Gastroesophageal sphincter (tissue), 4 donors: Measurements from ENCODE around the gene PMM1. TPM values are rescaled to one million over a fixed set of nuclear protein-coding genes. Genes with fewer than 3 reads are reported as not detected.

Experiments
- ATAC-seq: fragments of 150-250 bp; one replicate; pipeline ENCODE4 v1.9.1; 2016; ENCODE audit warnings: mild to moderate bottlenecking, moderate library complexity
- H3K27ac ChIP-seq, 4 donors: fragments of 200-600 bp; sonication (generic) in 3 of 4; 1 replicate in 3 of 4; 2 replicates in 1 of 4; pipeline ENCODE4 v1.5.1; 2016 to 2019
- H3K27me3 ChIP-seq: fragments of 200-600 bp; sonication (generic); one replicate; pipeline ENCODE4 v1.5.1; 2019
- H3K36me3 ChIP-seq, 2 donors: fragments of 200-600 bp; sonication (generic); one replicate each; pipeline ENCODE4 v1.5.1; 2019; ENCODE audit warnings: control low read depth in 1 of 2
- H3K4me1 ChIP-seq, 3 donors: fragments of 200-600 bp; sonication (generic); 1 replicate in 2 of 3; 2 replicates in 1 of 3; pipeline ENCODE4 v1.5.1; 2016 to 2019; ENCODE audit warnings: control low read depth in 2 of 3
- H3K4me3 ChIP-seq, 2 donors: fragments of 200-600 bp; sonication (generic); one replicate each; pipeline ENCODE4 v1.5.1; 2019; ENCODE audit warnings: mild to moderate bottlenecking in 1 of 2, moderate library complexity in 1 of 2
- H3K9me3 ChIP-seq, 3 donors: fragments of 200-600 bp; sonication (generic); one replicate each; pipeline ENCODE4 v1.5.1; 2017 to 2019; ENCODE audit warnings: control low read depth in 2 of 3
- EP300 ChIP-seq: sonication (generic); formaldehyde crosslinking; IDR thresholded peaks from one replicate; pipeline ENCODE4 v1.6.1; 2017; ENCODE audit warnings: antibody characterized with exemption, mild to moderate bottlenecking
- POLR2A ChIP-seq, 2 donors: fragments of 450-650 bp; IDR thresholded peaks; one replicate each; pipeline ENCODE4 v1.6.1; 2017; ENCODE audit warnings: antibody characterized with exemption in 2 of 2, mild to moderate bottlenecking in 2 of 2, moderate library complexity in 1 of 2
- POLR2AphosphoS5 ChIP-seq: sonication (generic); formaldehyde crosslinking; IDR thresholded peaks from one replicate; pipeline ENCODE4 v1.6.1; 2017; ENCODE audit warnings: antibody characterized with exemption
- WGBS, 2 donors: methylation state at CpG; one replicate each; pipeline ENCODE4 v1.1.5; 2018; ENCODE audit warnings: low coverage in 1 of 2; 5-methylcytosine and 5-hydroxymethylcytosine counted together
- total RNA-seq, 4 donors: library from RNA; depleted of rRNA; stranded (reverse); fragments of >200 nt; gene quantifications; one replicate each; pipeline ENCODE4 v1.1.0, GENCODE V29; 2016
- TF ChIP-seq, protein P1 (sequence below), 4 experiments: fragments of 200-600 bp in 2 of 4; fragments of 450-650 bp in 2 of 4; sonication (generic) in 1 of 4; IDR thresholded peaks; one replicate each; pipeline ENCODE4 v1.5.1; 2017 to 2019; ENCODE audit warnings: antibody characterized with exemption in 4 of 4, mild to moderate bottlenecking in 2 of 4, moderate library complexity in 2 of 4

Gene PMM1
- total RNA-seq, 4 donors from 2014 or later, result 32.7 to 42.5 (median 37.1) TPM

DNA sequence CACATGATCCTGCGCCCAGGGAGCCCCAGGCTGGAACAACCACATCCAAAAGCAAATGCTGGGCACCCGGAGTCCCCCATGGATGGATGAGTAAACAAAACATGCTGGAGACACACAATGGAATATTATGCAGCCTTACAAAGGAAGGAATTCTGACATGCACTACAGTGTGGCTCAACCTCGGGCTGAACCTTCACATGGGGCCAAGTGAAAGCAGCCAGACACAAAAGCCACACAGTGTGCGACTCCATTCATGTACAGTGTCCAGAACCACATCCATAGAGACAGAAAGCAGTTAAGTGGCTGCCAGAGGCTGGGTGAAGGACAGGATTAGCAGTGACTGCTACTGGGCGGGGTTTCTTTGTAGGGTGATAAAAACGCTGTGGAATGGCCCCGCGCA is 55.4 kb downstream of the PMM1 start:
- peaks cover 0 to 36% (median 6%) of the 10 kb centered on the region in 3 donors for H3K4me1 ChIP-seq
- ATAC-seq, result no peak
- H3K36me3 ChIP-seq, result peaks cover 0 to 68% of the 10 kb centered on the region in 2 donors
- H3K27ac ChIP-seq, result peak overlapping the region in 2 of 4 donors; percentile 72
- no peaks in the 10 kb centered on the region for H3K27me3 ChIP-seq
- no peak for TF ChIP-seq EP300
- WGBS, 2 donors, result 80 to 90% methylated on average over 2 to 3 of the region's 8 CpGs
- no peaks in the 10 kb centered on the region for H3K9me3 ChIP-seq
- no peak overlapping the region for H3K4me3 ChIP-seq

DNA sequence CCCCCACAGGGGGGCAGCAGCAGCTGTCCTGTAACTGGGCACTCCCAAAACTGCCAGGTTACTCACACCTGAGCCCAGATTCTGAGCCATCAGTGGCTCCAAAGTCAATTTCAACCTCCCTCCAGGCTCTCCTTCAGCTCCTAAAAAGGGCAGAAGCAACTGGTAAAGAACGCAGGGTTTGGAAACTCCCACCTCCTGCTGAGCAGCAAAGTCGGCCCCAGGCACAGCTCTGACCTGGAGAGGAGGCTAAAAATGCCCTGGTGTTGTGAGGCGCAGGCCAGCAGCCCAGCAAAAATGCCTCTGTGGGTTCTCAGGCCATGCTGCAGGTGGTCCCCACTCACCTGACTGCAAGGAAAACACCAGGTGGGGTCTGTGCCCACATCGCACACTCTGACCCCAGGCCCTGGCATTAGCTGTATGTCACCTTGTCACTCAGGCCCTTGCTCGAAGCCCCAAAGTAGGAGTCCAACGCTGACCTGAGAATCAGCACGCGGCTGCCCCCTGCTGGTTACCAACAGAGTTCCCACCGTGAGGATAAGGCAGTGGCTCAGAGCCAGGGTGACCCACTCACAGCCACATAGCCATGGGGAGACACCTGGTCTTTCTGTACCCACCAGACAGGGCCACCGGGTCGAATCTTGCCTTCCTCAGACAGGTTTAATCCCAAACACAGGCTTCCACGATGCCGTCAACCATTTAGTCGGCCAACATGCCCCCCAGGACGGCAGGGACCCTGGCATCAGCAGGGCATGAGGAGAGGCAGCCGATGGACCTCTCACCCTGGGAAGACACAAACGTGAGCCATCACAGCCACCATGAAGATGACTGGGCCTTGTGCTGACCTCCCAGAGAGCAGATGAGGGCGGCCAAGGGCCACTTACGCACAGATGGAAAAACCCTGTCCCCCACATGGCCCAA is 56.5 kb downstream of the PMM1 start:
- WGBS, 2 donors, result 63% methylated on average over 3 of the region's 19 CpGs; no CpG with 5 or more reads in 1 of the 2 donors
- peak overlapping the region in 3 of 4 donors; percentile 72 to 77 (median 72) for H3K27ac ChIP-seq
- no peaks in the 10 kb centered on the region for H3K27me3 ChIP-seq
- H3K9me3 ChIP-seq, result no peaks in the 10 kb centered on the region
- peaks cover 0 to 26% (median 6%) of the 10 kb centered on the region in 3 donors for H3K4me1 ChIP-seq
- TF ChIP-seq EP300, result no peak
- TF ChIP-seq, protein P1, sequence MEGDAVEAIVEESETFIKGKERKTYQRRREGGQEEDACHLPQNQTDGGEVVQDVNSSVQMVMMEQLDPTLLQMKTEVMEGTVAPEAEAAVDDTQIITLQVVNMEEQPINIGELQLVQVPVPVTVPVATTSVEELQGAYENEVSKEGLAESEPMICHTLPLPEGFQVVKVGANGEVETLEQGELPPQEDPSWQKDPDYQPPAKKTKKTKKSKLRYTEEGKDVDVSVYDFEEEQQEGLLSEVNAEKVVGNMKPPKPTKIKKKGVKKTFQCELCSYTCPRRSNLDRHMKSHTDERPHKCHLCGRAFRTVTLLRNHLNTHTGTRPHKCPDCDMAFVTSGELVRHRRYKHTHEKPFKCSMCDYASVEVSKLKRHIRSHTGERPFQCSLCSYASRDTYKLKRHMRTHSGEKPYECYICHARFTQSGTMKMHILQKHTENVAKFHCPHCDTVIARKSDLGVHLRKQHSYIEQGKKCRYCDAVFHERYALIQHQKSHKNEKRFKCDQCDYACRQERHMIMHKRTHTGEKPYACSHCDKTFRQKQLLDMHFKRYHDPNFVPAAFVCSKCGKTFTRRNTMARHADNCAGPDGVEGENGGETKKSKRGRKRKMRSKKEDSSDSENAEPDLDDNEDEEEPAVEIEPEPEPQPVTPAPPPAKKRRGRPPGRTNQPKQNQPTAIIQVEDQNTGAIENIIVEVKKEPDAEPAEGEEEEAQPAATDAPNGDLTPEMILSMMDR (IDR thresholded peaks at IDR 0.05), result peak in 3 of 4 experiments; percentile 74 to 84 (median 76)
- peak; percentile 30 for TF ChIP-seq POLR2AphosphoS5
- ATAC-seq, result peak; percentile 76
- H3K36me3 ChIP-seq, result peaks cover 0 to 70% of the 10 kb centered on the region in 2 donors
- H3K4me3 ChIP-seq, result no peak overlapping the region

DNA sequence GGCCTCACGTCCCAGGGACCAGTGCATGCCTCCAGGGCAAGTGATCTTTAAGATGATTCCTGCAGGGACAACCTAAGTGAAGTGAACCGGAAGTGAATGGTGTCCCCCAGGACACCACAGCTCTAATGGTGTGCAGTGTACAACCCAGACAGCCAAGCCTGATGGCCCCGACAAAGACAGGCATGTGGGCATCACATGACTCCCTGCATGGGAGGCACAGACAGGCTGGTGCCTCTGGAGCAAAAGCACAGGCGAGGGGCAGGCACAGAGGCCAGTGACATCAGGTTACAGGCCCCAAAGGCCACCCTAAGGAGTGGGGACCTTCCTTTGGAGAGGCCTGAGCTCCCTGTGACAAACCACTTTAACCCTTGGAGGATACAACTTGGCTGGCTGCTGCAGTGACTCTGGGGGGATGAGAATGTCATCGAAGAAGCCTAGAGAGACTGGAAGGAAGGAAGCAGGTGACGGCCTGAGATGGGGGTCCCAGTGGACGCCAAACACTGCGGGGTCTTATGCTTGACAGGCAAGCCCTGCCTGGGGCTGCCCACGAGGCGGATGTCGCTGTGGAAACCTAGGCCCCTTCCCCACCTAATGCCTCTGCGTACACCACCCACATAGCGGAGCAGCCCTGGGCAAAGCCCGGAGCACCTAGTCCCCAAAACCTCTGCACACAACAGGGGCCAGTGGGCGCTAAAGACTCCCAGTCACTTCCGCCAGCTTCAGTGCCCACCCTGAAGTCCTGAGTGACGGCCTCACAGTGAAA is 57.7 kb downstream of the PMM1 start:
- TF ChIP-seq EP300, result no peak
- TF ChIP-seq POLR2AphosphoS5, result no peak
- TF ChIP-seq, protein P1 (IDR thresholded peaks at IDR 0.05), result no peak
- no peak for TF ChIP-seq POLR2A (IDR thresholded peaks at IDR 0.05)
- Histone ChIP-seq H3K4me3 (no peak overlapping the region), H3K36me3 (peaks cover 0 to 74% of the 10 kb centered on the region in 2 donors), H3K4me1 (peaks cover 0 to 29% (median 6%) of the 10 kb centered on the region in 3 donors), H3K27me3 (no peaks in the 10 kb centered on the region), H3K27ac (peak overlapping the region in 3 of 4 donors; percentile 72 to 77 (median 72)), H3K9me3 (no peaks in the 10 kb centered on the region)
- 94% methylated on average over 5 of the region's 17 CpGs; no CpG with 5 or more reads in 1 of the 2 donors for WGBS, 2 donors
- no peak for ATAC-seq

DNA sequence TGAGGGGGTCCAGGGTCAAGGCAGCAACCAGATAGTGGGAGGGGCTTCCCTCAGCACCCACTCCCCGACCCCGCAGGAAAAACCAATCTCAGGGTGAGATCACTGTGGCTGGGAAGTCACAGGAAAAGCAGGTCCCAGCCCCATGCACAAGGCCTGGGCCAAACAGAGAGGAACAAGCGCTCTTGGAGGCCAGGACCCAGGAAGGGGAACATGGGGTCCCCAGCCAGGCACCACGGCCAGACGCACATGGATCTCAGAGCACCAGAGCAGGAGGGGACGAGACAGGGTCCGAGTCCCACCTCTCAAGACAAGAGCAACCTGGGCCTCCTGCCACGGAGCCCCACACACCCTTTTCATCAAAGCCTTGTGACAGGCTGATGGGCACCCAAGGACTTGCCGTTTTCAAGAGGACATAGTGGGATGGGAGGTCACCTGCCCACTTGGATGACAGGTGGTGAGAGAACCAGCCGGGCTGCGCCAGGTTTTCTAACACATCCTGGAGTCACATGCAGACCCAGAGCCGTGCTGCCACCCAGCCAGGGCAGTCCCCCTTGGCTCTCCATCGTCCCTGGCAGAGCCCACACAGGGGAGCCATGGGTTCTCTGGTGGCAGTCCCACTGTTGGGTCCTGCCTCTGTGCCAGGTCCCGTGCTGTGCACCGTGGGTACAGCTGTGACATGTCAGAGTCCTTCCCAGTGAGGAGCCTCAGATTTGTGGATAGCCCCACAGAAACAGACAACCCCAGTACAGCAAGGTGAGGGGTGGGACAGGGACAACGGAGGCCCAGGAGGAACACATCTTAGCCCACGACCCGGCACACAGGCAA is 58.5 kb downstream of the PMM1 start:
- TF ChIP-seq EP300 (no peak), POLR2A (IDR thresholded peaks at IDR 0.05) (no peak), POLR2AphosphoS5 (no peak)
- TF ChIP-seq, protein P1 (IDR thresholded peaks at IDR 0.05), result no peak
- peaks cover 0 to 37% (median 14%) of the 10 kb centered on the region in 3 donors for H3K4me1 ChIP-seq
- peaks cover 0 to 81% of the 10 kb centered on the region in 2 donors for H3K36me3 ChIP-seq
- H3K27ac ChIP-seq, result peak overlapping the region in 3 of 4 donors; percentile 72 to 77 (median 72)
- no peaks in the 10 kb centered on the region for H3K27me3 ChIP-seq
- WGBS, 2 donors, result 40 to 63% methylated on average over 1 to 5 of the region's 18 CpGs
- ATAC-seq, result no peak
- H3K4me3 ChIP-seq, result no peak overlapping the region
- H3K9me3 ChIP-seq, result no peaks in the 10 kb centered on the region
